Adrenal gland (tissue), 5 donors: ENCODE results near the gene SLC9C1.

ENCODE experiments used
- CTCF ChIP-seq, 6 experiments: fragments of 450-650 bp in 4 of 6; fragments of 200-600 bp in 2 of 6; sonication (generic) in 1 of 6; IDR thresholded peaks; 1 replicate in 5 of 6; 2 replicates in 1 of 6; pipeline versions ENCODE4 v1.5.1 to v1.8.0; 2016 to 2021; ENCODE audit warnings: antibody characterized with exemption in 6 of 6, mild to moderate bottlenecking in 2 of 6, moderate library complexity in 1 of 6
- POLR2A ChIP-seq, 2 donors: fragments of 450-650 bp; IDR thresholded peaks; one replicate each; pipeline ENCODE4 v1.6.1; 2017; ENCODE audit warnings: antibody characterized with exemption in 2 of 2, mild to moderate bottlenecking in 2 of 2, moderate library complexity in 1 of 2
- donor health status: DM: no; HTN: no; CAD: no.

- no peak for TF ChIP-seq CTCF (IDR thresholded peaks at IDR 0.05)
- no peak for TF ChIP-seq POLR2A (IDR thresholded peaks at IDR 0.05)
These were observed 106.7 kb downstream of the SLC9C1 start for GRCh38 chr3:112187300-112187699.
